Vagina (tissue), 2 donors: Measurements from ENCODE around the gene DNAAF5. TPM values are rescaled to one million over a fixed set of nuclear protein-coding genes. Genes with fewer than 3 reads are reported as not detected.
A peak's percentile ranks its signal among the peaks of the same experiment; 100 is the strongest.
"Not testable (repeated sequence)": the region's sequence is repeated elsewhere in the genome, so short reads cannot be mapped to it uniquely, and the experiment has no call there.

ENCODE experiments used
- DNase-seq, 2 donors: peaks; one replicate each; pipeline ENCODE4 v3.0.0-alpha.2; 2017; ENCODE audit errors: extremely low spot score in 2 of 2
- H3K27ac ChIP-seq: fragments of 200-600 bp; sonication (generic); one replicate; pipeline ENCODE4 v1.5.1; 2019
- H3K27me3 ChIP-seq: fragments of 200-600 bp; sonication (generic); one replicate; pipeline ENCODE4 v1.5.1; 2019
- H3K36me3 ChIP-seq, 2 donors: fragments of 200-600 bp; sonication (generic); one replicate each; pipeline ENCODE4 v1.5.1; 2017 to 2019
- H3K4me1 ChIP-seq: fragments of 200-600 bp; sonication (generic); one replicate; pipeline ENCODE4 v1.5.1; 2019
- H3K4me3 ChIP-seq, 2 donors: fragments of 200-600 bp; sonication (generic); 1 replicate in 1 of 2; 2 replicates in 1 of 2; pipeline ENCODE4 v1.5.1; 2016 to 2019
- H3K9me3 ChIP-seq: fragments of 200-600 bp; sonication (generic); one replicate; pipeline ENCODE4 v1.5.1; 2019
- POLR2A ChIP-seq, 2 donors: fragments of 450-650 bp; IDR thresholded peaks; one replicate each; pipeline ENCODE4 v1.6.1; 2017; ENCODE audit warnings: antibody characterized with exemption in 2 of 2, mild to moderate bottlenecking in 2 of 2, moderate library complexity in 2 of 2
- POLR2AphosphoS5 ChIP-seq, 2 donors: sonication (generic); formaldehyde crosslinking; IDR thresholded peaks; one replicate each; pipeline ENCODE4 v1.9.0; 2017; ENCODE audit warnings: antibody characterized with exemption in 2 of 2, mild to moderate bottlenecking in 2 of 2, low read depth in 1 of 2; ENCODE audit not compliant: insufficient read depth in 1 of 2
- intact Hi-C: fragments of 100-400 bp; cut with DNase I; formaldehyde crosslinking; loops from one replicate; pipeline ENCODE4 v1.15.1; 2023
- total RNA-seq: library from RNA; depleted of rRNA; stranded (reverse); fragments of >200 nt; gene quantifications from one replicate; pipeline ENCODE4 v1.2.3, GENCODE V29; 2016
- TF ChIP-seq, protein P1 (sequence below), 3 experiments: fragments of 450-650 bp in 2 of 3; fragments of 200-600 bp in 1 of 3; sonication (generic) in 1 of 3; IDR thresholded peaks; one replicate each; pipeline ENCODE4 v1.5.1; 2017 to 2019; ENCODE audit warnings: antibody characterized with exemption in 3 of 3, mild to moderate bottlenecking in 2 of 3, moderate library complexity in 2 of 3

The DNAAF5 gene
- total RNA-seq, 1 donor from 2014 or later: 29.7 TPM

DNA sequence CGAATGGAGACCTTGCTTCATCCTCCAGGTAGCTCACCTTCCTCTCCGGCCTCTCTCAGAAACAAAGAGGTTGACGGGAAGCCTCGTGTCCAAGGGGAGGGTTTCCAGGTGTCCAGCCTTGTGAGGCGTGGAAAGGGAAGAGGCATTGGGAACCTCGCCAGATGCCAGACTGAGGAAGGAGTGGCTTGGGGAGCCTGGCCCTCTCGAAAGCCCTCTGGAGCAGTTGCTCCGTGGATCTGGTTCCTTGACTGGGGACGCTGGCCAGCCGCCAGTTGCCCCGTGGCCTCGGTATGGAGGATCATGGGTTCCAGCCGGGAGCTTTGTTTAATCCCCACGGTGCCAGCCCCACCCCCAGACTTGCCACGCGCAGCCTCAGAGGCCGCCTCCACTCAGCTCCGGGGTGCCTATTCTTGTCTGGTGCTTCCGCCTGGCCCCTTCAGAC lies 75.5 kb downstream of the DNAAF5 start:
- peaks cover 17% of the 10 kb centered on the region for H3K4me1 ChIP-seq
- H3K27me3 ChIP-seq: no peaks in the 10 kb centered on the region
- intact Hi-C loops: no loop called here
- peak overlapping the region; percentile 25 to 33 for H3K4me3 ChIP-seq
- TF ChIP-seq POLR2AphosphoS5 (IDR thresholded peaks at IDR 0.05; ENCODE audit: insufficient read depth in 1 of 2, low read depth in 1 of 2): peak in 1 of 2 donors; percentile 35
- TF ChIP-seq, protein P1, sequence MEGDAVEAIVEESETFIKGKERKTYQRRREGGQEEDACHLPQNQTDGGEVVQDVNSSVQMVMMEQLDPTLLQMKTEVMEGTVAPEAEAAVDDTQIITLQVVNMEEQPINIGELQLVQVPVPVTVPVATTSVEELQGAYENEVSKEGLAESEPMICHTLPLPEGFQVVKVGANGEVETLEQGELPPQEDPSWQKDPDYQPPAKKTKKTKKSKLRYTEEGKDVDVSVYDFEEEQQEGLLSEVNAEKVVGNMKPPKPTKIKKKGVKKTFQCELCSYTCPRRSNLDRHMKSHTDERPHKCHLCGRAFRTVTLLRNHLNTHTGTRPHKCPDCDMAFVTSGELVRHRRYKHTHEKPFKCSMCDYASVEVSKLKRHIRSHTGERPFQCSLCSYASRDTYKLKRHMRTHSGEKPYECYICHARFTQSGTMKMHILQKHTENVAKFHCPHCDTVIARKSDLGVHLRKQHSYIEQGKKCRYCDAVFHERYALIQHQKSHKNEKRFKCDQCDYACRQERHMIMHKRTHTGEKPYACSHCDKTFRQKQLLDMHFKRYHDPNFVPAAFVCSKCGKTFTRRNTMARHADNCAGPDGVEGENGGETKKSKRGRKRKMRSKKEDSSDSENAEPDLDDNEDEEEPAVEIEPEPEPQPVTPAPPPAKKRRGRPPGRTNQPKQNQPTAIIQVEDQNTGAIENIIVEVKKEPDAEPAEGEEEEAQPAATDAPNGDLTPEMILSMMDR (IDR thresholded peaks at IDR 0.05): no peak
- H3K36me3 ChIP-seq: no peaks in the 10 kb centered on the region
- no peaks in the 10 kb centered on the region for H3K9me3 ChIP-seq
- no peak for DNase-seq
- peak overlapping the region; percentile 76 for H3K27ac ChIP-seq

DNA sequence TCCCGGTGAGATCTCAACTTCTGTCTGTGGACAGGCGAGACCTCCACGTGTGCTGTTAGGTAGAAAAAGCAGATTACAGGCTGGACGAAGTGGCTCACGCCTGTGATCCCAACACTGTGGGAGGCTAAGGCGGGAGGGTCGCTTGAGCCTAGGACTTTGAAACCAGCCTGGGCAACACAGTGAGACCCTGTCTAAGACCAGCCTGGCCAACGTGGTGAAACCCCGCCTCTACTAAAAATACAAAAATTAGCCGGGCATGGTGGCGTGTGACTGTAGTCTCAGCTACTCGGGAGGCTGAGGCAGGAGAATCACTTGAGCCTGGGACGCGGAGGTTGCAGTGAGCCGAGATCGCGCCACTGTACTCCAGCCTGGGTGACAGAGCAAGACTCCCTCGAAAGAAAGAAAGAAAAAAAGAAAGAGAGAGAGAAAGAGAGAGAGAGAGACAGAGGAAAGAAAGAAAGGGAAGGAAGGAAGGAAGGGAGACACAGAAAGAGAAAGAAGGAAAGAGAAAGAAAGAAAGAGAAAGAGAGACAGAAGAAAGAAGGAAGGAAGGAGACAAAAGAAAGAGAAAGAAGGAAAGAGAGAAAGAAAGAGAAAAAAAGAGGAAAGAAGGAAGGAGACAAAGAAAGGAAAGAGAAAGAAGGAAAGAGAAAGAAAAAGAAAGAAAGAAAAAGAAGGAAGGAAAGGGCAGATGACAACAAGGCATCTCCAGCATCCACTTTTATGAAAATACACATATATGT lies 76.2 kb downstream of the DNAAF5 start:
- no peak for TF ChIP-seq POLR2AphosphoS5 (IDR thresholded peaks at IDR 0.05; ENCODE audit: insufficient read depth in 1 of 2, low read depth in 1 of 2)
- TF ChIP-seq POLR2A (IDR thresholded peaks at IDR 0.05): no peak
- TF ChIP-seq, protein P1 (IDR thresholded peaks at IDR 0.05): no peak
- no peak for DNase-seq

DNA sequence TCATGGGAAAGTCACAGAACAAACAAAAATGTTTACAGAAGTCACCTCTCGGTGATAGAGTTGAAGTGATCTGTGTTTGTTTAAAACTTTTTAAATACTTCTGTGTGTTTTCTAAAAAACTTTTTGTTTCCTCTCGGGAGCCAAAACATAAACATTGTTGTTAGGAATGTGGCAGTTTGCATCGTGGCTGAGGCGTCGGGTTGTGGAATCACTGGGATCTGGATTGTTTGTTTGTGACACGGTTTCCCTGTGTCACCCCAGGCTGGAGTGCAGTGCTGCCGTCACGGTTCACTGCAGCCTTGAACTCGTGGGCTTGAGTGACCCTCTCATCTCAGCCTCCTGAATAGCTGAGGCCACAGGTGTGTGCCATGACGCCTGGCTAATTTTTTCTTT lies 76.7 kb downstream of the DNAAF5 start:
- no peak for DNase-seq
- Histone ChIP-seq H3K36me3 (no peaks in the 10 kb centered on the region), H3K27ac (peak overlapping the region; percentile 29), H3K4me1 (peaks cover 17% of the 10 kb centered on the region), H3K4me3 (no peak overlapping the region), H3K27me3 (no peaks in the 10 kb centered on the region), H3K9me3 (no peaks in the 10 kb centered on the region)
- TF ChIP-seq POLR2A (IDR thresholded peaks at IDR 0.05) (no peak), POLR2AphosphoS5 (IDR thresholded peaks at IDR 0.05; ENCODE audit: insufficient read depth in 1 of 2, low read depth in 1 of 2) (no peak)
- TF ChIP-seq, protein P1 (IDR thresholded peaks at IDR 0.05): no peak
- intact Hi-C loops: no loop called here

More for the DNA sequence above, 76.2 kb downstream of the DNAAF5 start:
- Histone ChIP-seq H3K36me3 (no peaks in the 10 kb centered on the region), H3K27ac (peak overlapping the region; percentile 76), H3K4me1 (peaks cover 17% of the 10 kb centered on the region), H3K27me3 (no peaks in the 10 kb centered on the region), H3K4me3 (peak overlapping the region; percentile 25 to 33), H3K9me3 (no peaks in the 10 kb centered on the region)
- intact Hi-C loops: no loop called here

DNA sequence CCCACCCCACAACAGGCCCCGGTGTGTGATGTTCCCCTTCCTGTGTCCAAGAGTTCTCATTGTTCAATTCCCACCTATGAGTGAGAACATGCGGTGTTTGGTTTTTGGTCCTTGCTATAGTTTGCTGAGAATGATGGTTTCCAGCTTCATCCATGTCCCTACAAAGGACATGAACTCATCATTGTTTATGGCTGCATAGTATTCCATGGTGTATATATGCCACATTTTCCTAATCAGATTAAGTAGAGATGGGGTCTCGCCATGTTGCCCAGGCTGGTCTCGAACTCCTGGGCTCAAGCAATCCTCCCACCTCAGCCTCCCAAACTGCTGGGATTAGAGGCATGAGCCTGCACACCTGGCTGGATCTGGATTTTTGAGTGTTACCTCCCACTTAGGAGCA lies 77.3 kb downstream of the DNAAF5 start:
- H3K4me3 ChIP-seq, H3K27ac ChIP-seq, H3K9me3 ChIP-seq, H3K27me3 ChIP-seq, DNase-seq, intact Hi-C loops, H3K36me3 ChIP-seq: not testable (repeated sequence)
- peaks cover 17% of the 10 kb centered on the region for H3K4me1 ChIP-seq

DNA sequence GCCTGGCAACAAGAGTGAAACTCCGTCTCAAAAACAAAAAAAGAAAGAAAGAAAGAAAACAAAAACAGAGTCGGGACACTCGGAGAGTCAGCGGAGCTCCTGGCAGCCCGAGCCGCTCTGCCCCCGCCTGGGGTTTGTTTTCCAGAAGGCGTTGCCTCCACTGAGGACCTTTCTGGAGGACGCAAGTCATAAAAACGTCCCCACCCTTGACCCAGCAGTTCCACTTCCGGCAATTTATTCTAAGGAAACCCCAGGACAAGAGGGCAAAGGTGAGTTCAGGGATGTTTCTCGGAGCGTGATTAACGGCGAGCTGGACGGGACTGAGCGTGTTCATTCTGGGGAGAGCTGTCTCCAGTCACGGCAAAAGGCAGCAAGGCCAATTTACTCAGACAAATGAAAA lies 78.8 kb downstream of the DNAAF5 start:
- no peaks in the 10 kb centered on the region for H3K36me3 ChIP-seq
- no peaks in the 10 kb centered on the region for H3K27me3 ChIP-seq
- peak overlapping the region; percentile 60 for H3K27ac ChIP-seq
- no peaks in the 10 kb centered on the region for H3K9me3 ChIP-seq
- TF ChIP-seq, protein P1 (IDR thresholded peaks at IDR 0.05): no peak
- TF ChIP-seq POLR2AphosphoS5 (IDR thresholded peaks at IDR 0.05; ENCODE audit: insufficient read depth in 1 of 2, low read depth in 1 of 2): peak; percentile 62 to 86
- DNase-seq: no peak
- peaks cover 17% of the 10 kb centered on the region for H3K4me1 ChIP-seq
- no peak overlapping the region for H3K4me3 ChIP-seq
- intact Hi-C loops: no loop called here
